OCI-LY3 (cell line): ENCODE measurements around the gene UNC5B.

Experiments used
- EZH2phosphoT487 ChIP-seq: fragments of 200-600 bp; shearing (Covaris generic); IDR thresholded peaks from 2 replicates; pipeline ENCODE4 v1.6.1; 2018; ENCODE audit warnings: antibody characterized with exemption, mixed run types, low read depth
- TF ChIP-seq, protein P1 (sequence below): fragments of 200-600, 300-600 bp; sonication (generic); IDR thresholded peaks from 2 replicates; pipeline ENCODE4 v1.5.1; 2014; ENCODE audit warnings: antibody characterized with exemption, low read length, low read depth

- TF ChIP-seq, protein P1, sequence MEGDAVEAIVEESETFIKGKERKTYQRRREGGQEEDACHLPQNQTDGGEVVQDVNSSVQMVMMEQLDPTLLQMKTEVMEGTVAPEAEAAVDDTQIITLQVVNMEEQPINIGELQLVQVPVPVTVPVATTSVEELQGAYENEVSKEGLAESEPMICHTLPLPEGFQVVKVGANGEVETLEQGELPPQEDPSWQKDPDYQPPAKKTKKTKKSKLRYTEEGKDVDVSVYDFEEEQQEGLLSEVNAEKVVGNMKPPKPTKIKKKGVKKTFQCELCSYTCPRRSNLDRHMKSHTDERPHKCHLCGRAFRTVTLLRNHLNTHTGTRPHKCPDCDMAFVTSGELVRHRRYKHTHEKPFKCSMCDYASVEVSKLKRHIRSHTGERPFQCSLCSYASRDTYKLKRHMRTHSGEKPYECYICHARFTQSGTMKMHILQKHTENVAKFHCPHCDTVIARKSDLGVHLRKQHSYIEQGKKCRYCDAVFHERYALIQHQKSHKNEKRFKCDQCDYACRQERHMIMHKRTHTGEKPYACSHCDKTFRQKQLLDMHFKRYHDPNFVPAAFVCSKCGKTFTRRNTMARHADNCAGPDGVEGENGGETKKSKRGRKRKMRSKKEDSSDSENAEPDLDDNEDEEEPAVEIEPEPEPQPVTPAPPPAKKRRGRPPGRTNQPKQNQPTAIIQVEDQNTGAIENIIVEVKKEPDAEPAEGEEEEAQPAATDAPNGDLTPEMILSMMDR: no peak
- TF ChIP-seq EZH2phosphoT487: no peak
Measured at GRCh38 chr10:71241114-71241829, 28.9 kb downstream of the UNC5B start.
